Neural cell (in vitro differentiated cells): ENCODE results near the gene NANOS3. TPM values are rescaled to one million over a fixed set of nuclear protein-coding genes. Genes with fewer than 3 reads are reported as not detected.

ENCODE experiments used
- H2AFZ ChIP-seq: fragments of 200-600, 300-800 bp; sonication (generic), shearing (Covaris generic); 2 replicates; pipeline ENCODE4 v1.6.0; 2014; ENCODE audit warnings: low read depth, mild to moderate bottlenecking, antibody characterized with exemption, low read length, moderate library complexity
- H3F3A ChIP-seq: fragments of 200-600 bp; shearing (Covaris generic); 2 replicates; pipeline ENCODE4 v1.6.1; 2016; ENCODE audit warnings: mild to moderate bottlenecking, moderate library complexity, mixed read lengths, antibody characterized with exemption, low read length; ENCODE audit not compliant: insufficient read depth, poor library complexity, severe bottlenecking
- H3K27ac ChIP-seq: fragments of 200-600, 300-800 bp; sonication (generic), shearing (Covaris generic); 2 replicates; pipeline ENCODE4 v1.5.1; 2014; ENCODE audit warnings: mild to moderate bottlenecking, low read length, moderate library complexity
- H3K27me3 ChIP-seq: fragments of 300-800, 200-600 bp; sonication (generic), shearing (Covaris generic); 2 replicates; pipeline ENCODE4 v1.6.0; 2014; ENCODE audit warnings: mild to moderate bottlenecking, low read depth, low read length, moderate library complexity; ENCODE audit not compliant: insufficient read depth
- H3K36me3 ChIP-seq: fragments of 300-800, 200-600 bp; sonication (generic), shearing (Covaris generic); 2 replicates; pipeline ENCODE4 v1.5.1; 2014; ENCODE audit warnings: mild to moderate bottlenecking, antibody characterized with exemption, low read length, moderate library complexity; ENCODE audit not compliant: insufficient read depth
- H3K4me2 ChIP-seq: fragments of 300-800, 200-600 bp; sonication (generic), shearing (Covaris generic); 2 replicates; pipeline ENCODE4 v1.6.0; 2014; ENCODE audit warnings: mild to moderate bottlenecking, low read length
- H3K4me3 ChIP-seq: fragments of 300-800, 200-600 bp; sonication (generic), shearing (Covaris generic); 2 replicates; pipeline ENCODE4 v1.5.1; 2014; ENCODE audit warnings: mild to moderate bottlenecking, low read length, moderate library complexity
- H3K79me2 ChIP-seq: fragments of 200-600 bp; shearing (Covaris generic); replicated peaks from 2 replicates; pipeline ENCODE4 v1.6.0; 2014; ENCODE audit warnings: mild to moderate bottlenecking, low read length, moderate library complexity; ENCODE audit not compliant: insufficient read depth
- H3K9ac ChIP-seq: fragments of 300-800, 200-600 bp; sonication (generic), shearing (Covaris generic); 2 replicates; pipeline ENCODE4 v1.6.1; 2016; ENCODE audit warnings: mild to moderate bottlenecking, low read length, mixed read lengths
- H3K9me2 ChIP-seq: fragments of 200-600 bp; shearing (Covaris generic); 2 replicates; pipeline ENCODE4 v1.6.1; 2016; ENCODE audit warnings: mild to moderate bottlenecking, low read length, mixed read lengths; ENCODE audit not compliant: insufficient read depth
- H3K9me3 ChIP-seq: fragments of 200-600, 300-800 bp; sonication (generic), shearing (Covaris generic); 2 replicates; pipeline ENCODE4 v1.6.1; 2016; ENCODE audit warnings: mild to moderate bottlenecking, mixed run types, low read length, moderate library complexity, mixed read lengths
- H4K20me1 ChIP-seq: fragments of 200-600 bp; shearing (Covaris generic); 2 replicates; pipeline ENCODE4 v1.6.1; 2016; ENCODE audit warnings: mild to moderate bottlenecking, mixed run types; ENCODE audit not compliant: insufficient read depth
- EP300 ChIP-seq: fragments of 450-650 bp; conservative IDR thresholded peaks from 2 replicates; pipeline ENCODE4 v1.6.1; 2014; ENCODE audit warnings: antibody characterized with exemption, mild to moderate bottlenecking, moderate library complexity; ENCODE audit not compliant: poor library complexity, severe bottlenecking
- EZH2 ChIP-seq: fragments of 200-600, 300-800 bp; shearing (Covaris generic), sonication (generic); IDR thresholded peaks from 2 replicates; pipeline ENCODE4 v1.6.1; 2014; ENCODE audit warnings: antibody characterized with exemption, low read length, borderline replicate concordance, mild to moderate bottlenecking; ENCODE audit not compliant: insufficient read depth, poor library complexity, severe bottlenecking
- MXI1 ChIP-seq: fragments of 450-650 bp; conservative IDR thresholded peaks from 2 replicates; pipeline ENCODE4 v1.6.1; 2014; ENCODE audit warnings: antibody characterized with exemption, mild to moderate bottlenecking; ENCODE audit not compliant: poor library complexity, severe bottlenecking
- POLR2AphosphoS5 ChIP-seq: IDR thresholded peaks from 2 replicates; pipeline ENCODE4 v1.6.1; 2012
- RAD21 ChIP-seq: fragments of 450-650 bp; conservative IDR thresholded peaks from 2 replicates; pipeline ENCODE4 v1.6.1; 2014; ENCODE audit warnings: antibody characterized with exemption, mild to moderate bottlenecking, moderate library complexity
- SMC3 ChIP-seq: fragments of 450-650 bp; conservative IDR thresholded peaks from 2 replicates; pipeline ENCODE4 v1.6.1; 2014; ENCODE audit warnings: antibody characterized with exemption, mild to moderate bottlenecking, moderate library complexity; ENCODE audit not compliant: poor library complexity
- TAF1 ChIP-seq: IDR thresholded peaks from 2 replicates; pipeline ENCODE4 v1.6.1; 2012; ENCODE audit warnings: low read depth
- polyA plus RNA-seq: library from polyadenylated mRNA; depleted of rRNA; stranded (reverse); fragments of >200 nt; gene quantifications from 2 replicates; pipeline ENCODE4 v1.2.3, GENCODE V29; 2014
- TF ChIP-seq, protein P1 (sequence below): fragments of 450-650 bp; IDR thresholded peaks from 2 replicates; pipeline ENCODE4 v1.5.1; 2014; ENCODE audit warnings: antibody characterized with exemption, mild to moderate bottlenecking, moderate library complexity; ENCODE audit not compliant: poor library complexity, severe bottlenecking
- TF ChIP-seq, protein P2 (sequence below): IDR thresholded peaks from 2 replicates; pipeline ENCODE4 v1.6.1; 2012; ENCODE audit warnings: borderline replicate concordance

NANOS3 gene
- polyA plus RNA-seq, 1 donor from 2014 or later = 3.2 TPM

DNA sequence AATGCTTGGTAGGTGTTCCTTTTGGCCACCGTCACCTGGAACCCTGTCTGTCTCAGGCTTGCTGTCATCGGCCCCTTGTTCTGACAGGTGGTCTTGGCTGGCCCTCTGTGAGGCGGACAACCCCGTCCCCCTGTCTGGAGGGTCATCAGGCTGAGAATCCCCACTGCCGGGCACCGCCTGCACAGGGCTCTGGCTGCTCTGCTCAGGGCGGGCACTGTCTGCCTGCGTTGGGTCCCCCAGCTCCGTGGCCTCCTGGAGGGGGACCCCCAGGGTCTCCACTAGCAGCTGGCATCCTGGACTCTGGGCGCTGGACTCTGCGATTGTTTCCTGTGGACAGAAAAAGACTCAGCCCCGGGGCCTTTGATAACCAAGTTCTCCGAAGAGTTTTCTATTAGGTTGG lies 13.2 kb downstream of the NANOS3 start:
- Histone ChIP-seq H4K20me1 (no peaks in the 10 kb centered on the region), H3K36me3 (no peaks in the 10 kb centered on the region)
- TF ChIP-seq RAD21 (no peak), MXI1 (no peak), POLR2AphosphoS5 (no peak), SMC3 (no peak), EP300 (no peak), TAF1 (no peak), EZH2 (no peak)
- TF ChIP-seq, protein P1, sequence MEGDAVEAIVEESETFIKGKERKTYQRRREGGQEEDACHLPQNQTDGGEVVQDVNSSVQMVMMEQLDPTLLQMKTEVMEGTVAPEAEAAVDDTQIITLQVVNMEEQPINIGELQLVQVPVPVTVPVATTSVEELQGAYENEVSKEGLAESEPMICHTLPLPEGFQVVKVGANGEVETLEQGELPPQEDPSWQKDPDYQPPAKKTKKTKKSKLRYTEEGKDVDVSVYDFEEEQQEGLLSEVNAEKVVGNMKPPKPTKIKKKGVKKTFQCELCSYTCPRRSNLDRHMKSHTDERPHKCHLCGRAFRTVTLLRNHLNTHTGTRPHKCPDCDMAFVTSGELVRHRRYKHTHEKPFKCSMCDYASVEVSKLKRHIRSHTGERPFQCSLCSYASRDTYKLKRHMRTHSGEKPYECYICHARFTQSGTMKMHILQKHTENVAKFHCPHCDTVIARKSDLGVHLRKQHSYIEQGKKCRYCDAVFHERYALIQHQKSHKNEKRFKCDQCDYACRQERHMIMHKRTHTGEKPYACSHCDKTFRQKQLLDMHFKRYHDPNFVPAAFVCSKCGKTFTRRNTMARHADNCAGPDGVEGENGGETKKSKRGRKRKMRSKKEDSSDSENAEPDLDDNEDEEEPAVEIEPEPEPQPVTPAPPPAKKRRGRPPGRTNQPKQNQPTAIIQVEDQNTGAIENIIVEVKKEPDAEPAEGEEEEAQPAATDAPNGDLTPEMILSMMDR = no peak
- TF ChIP-seq, protein P2, sequence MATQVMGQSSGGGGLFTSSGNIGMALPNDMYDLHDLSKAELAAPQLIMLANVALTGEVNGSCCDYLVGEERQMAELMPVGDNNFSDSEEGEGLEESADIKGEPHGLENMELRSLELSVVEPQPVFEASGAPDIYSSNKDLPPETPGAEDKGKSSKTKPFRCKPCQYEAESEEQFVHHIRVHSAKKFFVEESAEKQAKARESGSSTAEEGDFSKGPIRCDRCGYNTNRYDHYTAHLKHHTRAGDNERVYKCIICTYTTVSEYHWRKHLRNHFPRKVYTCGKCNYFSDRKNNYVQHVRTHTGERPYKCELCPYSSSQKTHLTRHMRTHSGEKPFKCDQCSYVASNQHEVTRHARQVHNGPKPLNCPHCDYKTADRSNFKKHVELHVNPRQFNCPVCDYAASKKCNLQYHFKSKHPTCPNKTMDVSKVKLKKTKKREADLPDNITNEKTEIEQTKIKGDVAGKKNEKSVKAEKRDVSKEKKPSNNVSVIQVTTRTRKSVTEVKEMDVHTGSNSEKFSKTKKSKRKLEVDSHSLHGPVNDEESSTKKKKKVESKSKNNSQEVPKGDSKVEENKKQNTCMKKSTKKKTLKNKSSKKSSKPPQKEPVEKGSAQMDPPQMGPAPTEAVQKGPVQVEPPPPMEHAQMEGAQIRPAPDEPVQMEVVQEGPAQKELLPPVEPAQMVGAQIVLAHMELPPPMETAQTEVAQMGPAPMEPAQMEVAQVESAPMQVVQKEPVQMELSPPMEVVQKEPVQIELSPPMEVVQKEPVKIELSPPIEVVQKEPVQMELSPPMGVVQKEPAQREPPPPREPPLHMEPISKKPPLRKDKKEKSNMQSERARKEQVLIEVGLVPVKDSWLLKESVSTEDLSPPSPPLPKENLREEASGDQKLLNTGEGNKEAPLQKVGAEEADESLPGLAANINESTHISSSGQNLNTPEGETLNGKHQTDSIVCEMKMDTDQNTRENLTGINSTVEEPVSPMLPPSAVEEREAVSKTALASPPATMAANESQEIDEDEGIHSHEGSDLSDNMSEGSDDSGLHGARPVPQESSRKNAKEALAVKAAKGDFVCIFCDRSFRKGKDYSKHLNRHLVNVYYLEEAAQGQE = no peak

DNA sequence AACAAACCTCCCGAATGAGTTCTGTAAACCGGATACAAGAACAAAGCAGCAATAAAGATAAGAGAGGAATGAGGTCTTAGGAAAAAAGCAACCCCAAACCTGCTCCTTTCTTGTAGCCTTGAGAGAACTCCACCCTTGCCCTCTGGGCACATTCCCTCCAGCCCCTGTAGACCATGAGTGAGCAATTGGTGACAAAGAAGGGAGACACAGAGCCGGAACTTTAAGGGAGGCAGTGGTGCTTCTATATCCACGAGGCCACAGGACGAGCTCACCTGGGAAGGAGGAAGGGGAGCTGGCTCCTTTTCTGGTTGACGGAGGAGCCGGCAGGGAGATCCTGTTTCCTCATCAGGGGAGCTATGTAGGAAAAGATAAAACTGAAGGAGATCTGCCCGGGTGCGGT lies 15.9 kb downstream of the NANOS3 start:
- TF ChIP-seq TAF1 (no peak), EP300 (no peak), EZH2 (no peak)
- Histone ChIP-seq H3K9me3 (no peaks in the 10 kb centered on the region), H3K36me3 (no peaks in the 10 kb centered on the region), H3K9me2 (no peaks in the 10 kb centered on the region), H3F3A (no peaks in the 10 kb centered on the region), H3K9ac (no peak overlapping the region), H4K20me1 (no peaks in the 10 kb centered on the region), H3K27ac (no peak overlapping the region), H3K4me3 (no peak overlapping the region), H3K27me3 (no peaks in the 10 kb centered on the region), H3K4me2 (no peak overlapping the region), H2AFZ (no peak overlapping the region), H3K79me2 (no peaks in the 10 kb centered on the region)

More for the DNA sequence above, 13.2 kb downstream of the NANOS3 start:
- Histone ChIP-seq H3K4me2 (no peak overlapping the region), H3K9ac (no peak overlapping the region), H3K79me2 (no peaks in the 10 kb centered on the region), H3K27me3 (no peaks in the 10 kb centered on the region), H3K9me2 (no peaks in the 10 kb centered on the region), H3F3A (no peaks in the 10 kb centered on the region), H2AFZ (no peak overlapping the region), H3K27ac (no peak overlapping the region), H3K4me3 (no peak overlapping the region), H3K9me3 (no peaks in the 10 kb centered on the region)

DNA sequence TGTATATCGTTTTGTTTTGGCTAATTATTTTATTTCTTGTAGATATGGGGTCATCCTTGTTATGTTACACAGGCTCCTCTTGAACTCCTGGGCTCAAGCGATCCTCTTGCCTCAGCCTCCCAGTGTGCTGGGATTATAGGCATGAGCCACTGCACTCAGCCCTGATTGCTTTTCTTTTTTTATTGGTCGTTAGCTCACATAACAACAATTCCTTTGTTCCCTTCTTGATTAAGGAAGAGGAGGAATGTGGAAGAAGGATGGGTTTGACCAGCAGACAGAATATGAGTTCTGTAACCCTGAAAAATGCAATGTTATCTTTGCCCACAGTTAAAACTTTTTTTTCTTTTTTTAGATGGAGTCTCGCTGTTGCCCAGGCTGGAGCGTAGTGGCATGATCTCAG lies 17.6 kb downstream of the NANOS3 start:
- Histone ChIP-seq H3K9ac (no peak overlapping the region), H3K27me3 (no peaks in the 10 kb centered on the region), H3K79me2 (no peaks in the 10 kb centered on the region), H3K4me2 (no peak overlapping the region), H3K27ac (no peak overlapping the region), H3K36me3 (no peaks in the 10 kb centered on the region), H2AFZ (no peak overlapping the region), H3K9me3 (no peaks in the 10 kb centered on the region), H3K4me3 (no peak overlapping the region), H3K9me2 (no peaks in the 10 kb centered on the region), H3F3A (no peaks in the 10 kb centered on the region), H4K20me1 (no peaks in the 10 kb centered on the region)
- TF ChIP-seq RAD21 = no peak
- no peak for TF ChIP-seq EP300
- TF ChIP-seq, protein P1 = no peak
- no peak for TF ChIP-seq POLR2AphosphoS5
- TF ChIP-seq, protein P2 = no peak
- no peak for TF ChIP-seq EZH2
- no peak for TF ChIP-seq MXI1
- TF ChIP-seq TAF1 = no peak
- TF ChIP-seq SMC3 = no peak
